ENCODE data around the gene RIMS4.

Gene RIMS4

DNA sequence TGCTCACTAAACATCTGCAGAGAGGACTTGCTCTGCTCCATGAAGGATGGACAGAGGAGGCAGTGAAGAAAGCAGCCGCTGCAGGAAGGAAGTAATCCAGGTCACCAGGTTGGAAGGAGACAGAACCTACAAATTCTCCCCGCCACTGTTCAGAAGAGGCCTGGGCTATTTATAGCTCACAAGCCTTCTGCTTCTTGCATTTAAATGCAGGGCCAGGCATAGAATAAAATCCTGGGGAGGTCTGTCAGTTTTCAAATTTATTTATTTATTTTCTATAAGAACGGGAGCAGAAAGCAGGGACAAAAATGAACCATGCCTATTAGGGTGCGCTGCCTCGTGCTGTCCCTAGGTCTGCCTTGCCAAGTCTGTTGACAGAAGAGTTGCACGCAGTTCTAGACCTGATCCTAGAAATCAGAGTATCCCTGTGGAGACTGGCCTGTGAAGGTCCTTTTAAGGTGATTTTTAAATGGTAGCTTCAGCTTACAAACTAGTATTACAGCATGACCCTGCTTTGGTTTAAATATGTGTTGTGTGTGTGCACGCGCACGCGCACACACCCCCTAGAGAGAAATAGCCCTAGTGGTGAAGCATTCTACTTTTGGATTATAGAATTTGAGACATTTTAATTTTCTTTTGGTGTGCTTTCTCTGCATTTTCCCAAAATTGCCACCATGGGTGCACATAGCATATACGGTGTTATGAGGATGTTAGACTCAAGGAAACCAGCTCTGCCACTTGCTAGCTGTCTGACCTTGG is 19.5 kb downstream of the RIMS4 start:
- no peaks in the 10 kb centered on the region for H3K36me3 Mint-ChIP-seq
- no peak for ATAC-seq
- H3K4me3 Mint-ChIP-seq = no peak overlapping the region
- no peaks in the 10 kb centered on the region for H3K9me3 Mint-ChIP-seq
- no peak overlapping the region for H3K27ac Mint-ChIP-seq
- no peaks in the 10 kb centered on the region for H3K4me1 Mint-ChIP-seq
- peaks cover 47% of the 10 kb centered on the region for H3K27me3 Mint-ChIP-seq

- H3K4me1 Mint-ChIP-seq = no peaks in the 10 kb centered on the region
- H3K36me3 Mint-ChIP-seq = no peaks in the 10 kb centered on the region
- no peak overlapping the region for H3K27ac Mint-ChIP-seq
- no peak for ATAC-seq
- no peak overlapping the region for H3K4me3 Mint-ChIP-seq
- peaks cover 34% of the 10 kb centered on the region for H3K27me3 Mint-ChIP-seq
- no peaks in the 10 kb centered on the region for H3K9me3 Mint-ChIP-seq
Measured at GRCh38 chr20:44788706-44789456, 21.5 kb downstream of the RIMS4 start.

DNA sequence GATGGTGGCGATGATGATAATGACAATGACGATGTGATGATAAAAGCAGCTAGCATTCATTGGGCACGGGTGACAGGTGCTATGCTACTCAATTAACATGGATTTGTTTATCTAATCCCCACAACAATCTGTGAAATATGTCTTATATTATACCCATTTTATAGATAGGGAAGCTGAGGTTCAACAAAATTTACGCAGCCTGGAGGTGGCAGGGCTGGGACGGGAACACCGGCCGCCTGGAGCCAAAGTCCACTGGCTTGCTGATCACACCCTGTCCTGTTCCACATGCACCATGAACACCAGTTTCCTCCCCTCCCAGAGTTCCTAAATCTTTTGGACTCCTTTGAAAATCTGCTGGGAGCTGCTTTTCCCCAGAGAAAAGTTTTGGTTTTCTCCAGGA is 23.0 kb downstream of the RIMS4 start:
- no peaks in the 10 kb centered on the region for H3K4me1 Mint-ChIP-seq
- no peak overlapping the region for H3K4me3 Mint-ChIP-seq
- peaks cover 34% of the 10 kb centered on the region for H3K27me3 Mint-ChIP-seq
- no peak for ATAC-seq
- H3K27ac Mint-ChIP-seq = no peak overlapping the region
- no peaks in the 10 kb centered on the region for H3K36me3 Mint-ChIP-seq
- no peaks in the 10 kb centered on the region for H3K9me3 Mint-ChIP-seq

DNA sequence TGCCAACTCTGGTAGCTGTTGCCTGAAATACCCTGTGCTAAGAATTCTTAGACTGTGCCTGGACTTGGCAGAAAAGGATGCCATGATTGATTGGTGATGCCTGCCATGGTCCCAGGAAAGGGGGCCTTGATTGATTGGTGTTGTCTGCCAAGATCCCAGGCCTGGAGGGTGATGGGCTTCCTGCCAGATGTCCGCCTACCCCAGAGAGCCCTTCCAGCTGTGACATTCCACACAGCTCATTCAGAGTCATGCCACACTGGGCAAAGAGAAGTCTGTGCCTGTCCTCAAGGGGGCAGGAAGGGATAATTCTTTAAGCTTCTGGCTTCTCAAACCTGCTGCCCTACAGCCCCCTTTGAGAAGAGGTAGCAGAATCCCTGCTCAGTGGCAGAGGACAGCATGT is 24.6 kb downstream of the RIMS4 start:
- no peak for ATAC-seq
- no peaks in the 10 kb centered on the region for H3K4me1 Mint-ChIP-seq
- H3K27me3 Mint-ChIP-seq = peaks cover 25% of the 10 kb centered on the region
- H3K27ac Mint-ChIP-seq = no peak overlapping the region
- H3K9me3 Mint-ChIP-seq = no peaks in the 10 kb centered on the region
- H3K4me3 Mint-ChIP-seq = no peak overlapping the region
- no peaks in the 10 kb centered on the region for H3K36me3 Mint-ChIP-seq

- Mint-ChIP-seq H3K36me3 (no peaks in the 10 kb centered on the region), H3K27me3 (peaks cover 15% of the 10 kb centered on the region), H3K27ac (no peak overlapping the region), H3K4me3 (no peak overlapping the region), H3K4me1 (no peaks in the 10 kb centered on the region), H3K9me3 (no peaks in the 10 kb centered on the region)
- no peak for ATAC-seq
Measured at GRCh38 chr20:44784688-44785087, 25.7 kb downstream of the RIMS4 start.

DNA sequence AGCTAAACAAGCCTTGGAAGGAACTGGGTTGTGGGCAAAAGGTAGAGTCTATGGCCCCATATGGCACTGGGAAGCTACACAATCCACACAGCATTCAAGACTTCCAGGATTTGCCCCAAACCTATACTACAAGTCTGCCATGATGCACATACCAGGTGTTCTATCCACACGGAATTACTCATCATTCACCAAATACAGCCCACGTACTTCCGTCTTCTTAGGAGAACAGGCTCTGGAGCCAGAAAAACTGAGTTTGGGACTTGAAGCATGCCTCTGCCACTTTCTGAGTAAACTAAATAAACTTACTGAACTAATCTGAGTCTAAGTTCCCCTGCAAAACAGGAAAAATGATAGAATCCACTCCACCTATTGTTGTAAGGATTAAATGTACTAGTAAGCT is 28.6 kb downstream of the RIMS4 start:
- H3K27ac Mint-ChIP-seq = no peak overlapping the region
- no peak overlapping the region for H3K4me3 Mint-ChIP-seq
- H3K4me1 Mint-ChIP-seq = no peaks in the 10 kb centered on the region
- H3K27me3 Mint-ChIP-seq = peaks cover 9% of the 10 kb centered on the region
- no peaks in the 10 kb centered on the region for H3K9me3 Mint-ChIP-seq
- H3K36me3 Mint-ChIP-seq = no peaks in the 10 kb centered on the region
- ATAC-seq = no peak

DNA sequence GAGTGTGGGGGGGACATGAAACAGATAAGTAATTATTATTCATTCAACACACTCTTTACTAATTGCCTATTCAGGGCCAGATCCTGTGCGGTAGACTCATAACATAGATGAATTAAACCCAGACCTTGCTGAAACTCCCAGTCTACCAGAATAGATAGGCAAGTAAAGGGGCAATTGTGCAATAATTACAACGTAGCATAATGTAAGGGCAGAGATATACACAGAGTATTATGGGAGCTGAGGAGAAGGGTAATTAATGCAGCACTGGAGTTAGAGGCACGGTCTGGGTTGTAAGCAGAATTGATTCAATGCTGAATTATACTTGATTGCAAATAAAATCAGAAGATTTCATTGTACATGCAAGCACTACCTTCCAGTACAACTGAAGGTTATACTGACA is 29.2 kb downstream of the RIMS4 start:
- Mint-ChIP-seq H3K36me3 (no peaks in the 10 kb centered on the region), H3K4me1 (no peaks in the 10 kb centered on the region), H3K4me3 (no peak overlapping the region), H3K27ac (no peak overlapping the region), H3K9me3 (no peaks in the 10 kb centered on the region), H3K27me3 (peaks cover 9% of the 10 kb centered on the region)
- ATAC-seq = no peak

DNA sequence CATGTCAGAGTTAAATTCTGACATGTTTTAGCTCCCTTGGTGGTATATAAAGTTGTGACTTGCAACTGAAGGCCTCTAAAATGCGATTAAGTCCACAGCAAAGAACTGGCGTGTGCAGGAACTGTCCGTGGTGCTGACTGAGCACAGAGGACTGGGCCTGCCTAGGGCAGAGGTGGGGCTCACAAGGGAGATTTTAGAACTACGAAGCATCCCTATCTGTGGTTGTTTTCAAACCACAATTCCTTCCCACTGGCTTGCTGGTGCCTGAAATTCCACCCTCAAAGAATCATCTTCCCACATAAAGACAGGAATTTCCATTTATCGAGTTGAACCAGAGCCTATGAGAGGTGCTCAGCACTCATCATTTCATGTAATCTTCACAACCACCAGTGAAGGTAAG is 30.1 kb downstream of the RIMS4 start:
- H3K4me3 Mint-ChIP-seq = no peak overlapping the region
- H3K27ac Mint-ChIP-seq = no peak overlapping the region
- H3K9me3 Mint-ChIP-seq = no peaks in the 10 kb centered on the region
- ATAC-seq = no peak
- no peaks in the 10 kb centered on the region for H3K4me1 Mint-ChIP-seq
- peaks cover 9% of the 10 kb centered on the region for H3K27me3 Mint-ChIP-seq
- H3K36me3 Mint-ChIP-seq = no peaks in the 10 kb centered on the region

DNA sequence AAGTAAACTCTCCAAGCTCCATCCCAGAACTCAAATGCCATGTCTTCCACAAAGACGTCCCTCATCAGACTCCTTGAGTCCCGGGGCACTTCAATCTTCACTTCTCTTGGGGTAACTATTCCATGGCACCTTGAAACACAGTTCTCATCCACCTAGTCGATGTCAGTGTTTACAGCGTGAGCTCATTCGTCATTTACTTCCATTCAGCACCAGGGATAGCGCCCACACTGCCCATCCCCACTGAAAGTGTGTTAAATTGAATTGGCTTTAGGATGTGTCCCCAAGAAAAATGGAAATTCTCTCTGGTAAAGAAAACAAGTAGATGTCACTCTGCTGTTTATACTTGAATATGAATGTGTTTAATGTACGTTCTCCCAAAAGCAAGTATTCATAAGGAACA is 33.4 kb downstream of the RIMS4 start:
- H3K36me3 Mint-ChIP-seq = no peaks in the 10 kb centered on the region
- no peaks in the 10 kb centered on the region for H3K9me3 Mint-ChIP-seq
- H3K27me3 Mint-ChIP-seq = peaks cover 9% of the 10 kb centered on the region
- H3K4me1 Mint-ChIP-seq = no peaks in the 10 kb centered on the region
- H3K27ac Mint-ChIP-seq = no peak overlapping the region
- no peak overlapping the region for H3K4me3 Mint-ChIP-seq
- no peak for ATAC-seq

DNA sequence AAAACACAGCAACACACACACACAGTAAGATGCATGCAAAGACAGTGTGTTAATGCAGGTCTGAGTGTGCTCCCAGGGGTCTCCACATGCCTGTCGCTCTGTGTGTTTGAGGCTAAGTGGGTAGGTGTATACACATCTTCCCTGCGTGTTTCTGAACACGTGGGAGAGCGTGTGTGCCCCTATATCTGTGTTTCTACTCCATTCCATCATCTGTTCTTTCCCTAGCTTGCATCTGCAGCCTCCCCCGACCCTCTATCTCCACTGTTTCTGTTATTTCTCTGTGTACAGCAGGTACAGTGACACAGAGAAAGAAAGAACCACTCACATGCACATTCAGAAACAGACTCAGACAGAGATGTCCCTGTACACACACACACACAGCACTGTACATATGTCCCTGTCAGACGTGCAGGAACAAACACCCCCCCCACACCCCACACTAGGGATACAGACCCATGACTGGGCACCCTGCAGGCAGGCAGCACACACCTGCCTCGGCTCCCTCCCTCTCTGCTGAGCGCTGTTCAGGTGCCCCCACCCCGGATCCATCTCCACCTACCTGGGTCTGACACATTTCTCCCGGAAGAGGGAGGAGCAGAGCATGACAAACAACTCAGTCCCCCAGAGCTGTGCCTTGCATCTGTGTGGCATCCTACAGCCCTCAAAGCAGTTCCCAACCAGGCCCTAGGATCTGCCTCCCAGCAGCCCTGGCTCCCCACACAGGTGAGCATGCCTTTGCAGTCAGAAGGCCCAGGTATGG is 37.1 kb downstream of the RIMS4 start:
- no peaks in the 10 kb centered on the region for H3K36me3 Mint-ChIP-seq
- H3K4me1 Mint-ChIP-seq = peaks cover 13% of the 10 kb centered on the region
- ATAC-seq = no peak
- no peaks in the 10 kb centered on the region for H3K9me3 Mint-ChIP-seq
- no peak overlapping the region for H3K4me3 Mint-ChIP-seq
- no peak overlapping the region for H3K27ac Mint-ChIP-seq
- H3K27me3 Mint-ChIP-seq = peaks cover 18% of the 10 kb centered on the region

DNA sequence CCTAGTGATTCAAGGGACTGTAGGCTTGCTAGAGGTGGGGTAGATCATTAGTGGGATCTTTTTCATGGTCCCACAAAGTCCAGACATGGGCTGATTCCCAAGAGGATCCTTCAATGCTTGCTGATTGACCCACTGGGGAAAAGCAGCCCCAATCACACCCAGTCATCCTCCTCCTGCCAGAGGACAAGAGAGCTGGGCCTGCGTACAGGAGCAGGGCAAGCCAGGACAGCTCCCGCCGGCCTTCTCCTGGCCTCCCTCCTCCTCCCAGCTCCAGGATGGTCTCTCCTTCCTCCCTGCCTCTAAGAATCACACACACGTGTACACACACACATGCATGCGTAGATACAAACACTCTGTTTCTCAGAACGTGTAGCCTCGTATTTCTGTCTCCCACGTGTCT is 37.7 kb downstream of the RIMS4 start:
- Mint-ChIP-seq H3K27ac (no peak overlapping the region), H3K27me3 (peaks cover 18% of the 10 kb centered on the region), H3K4me1 (peaks cover 13% of the 10 kb centered on the region), H3K9me3 (no peaks in the 10 kb centered on the region), H3K4me3 (no peak overlapping the region), H3K36me3 (no peaks in the 10 kb centered on the region)
- no peak for ATAC-seq

DNA sequence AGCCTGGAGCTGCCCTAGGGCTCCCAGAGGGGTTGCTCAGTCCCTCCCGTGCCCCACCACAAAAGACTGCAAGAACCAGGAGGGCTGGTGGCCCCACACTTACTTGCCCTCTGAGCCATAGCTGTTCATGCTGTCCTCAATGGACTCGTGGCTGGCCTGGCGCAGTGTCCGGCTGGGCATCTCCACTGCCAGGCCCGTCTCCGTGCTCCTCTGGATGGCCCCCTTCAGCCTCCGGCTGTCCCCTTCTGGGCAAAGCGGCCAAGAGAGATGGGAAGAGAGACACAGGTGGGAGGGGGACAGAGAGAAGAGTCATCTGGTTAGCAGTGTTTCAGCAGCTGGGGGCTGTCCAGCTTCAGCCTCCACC is 39.2 kb downstream of the RIMS4 start:
- no peak for ATAC-seq
- peaks cover 13% of the 10 kb centered on the region for H3K4me1 Mint-ChIP-seq
- no peak overlapping the region for H3K27ac Mint-ChIP-seq
- no peaks in the 10 kb centered on the region for H3K9me3 Mint-ChIP-seq
- no peak overlapping the region for H3K4me3 Mint-ChIP-seq
- H3K36me3 Mint-ChIP-seq = no peaks in the 10 kb centered on the region
- peaks cover 12% of the 10 kb centered on the region for H3K27me3 Mint-ChIP-seq

GRCh38 chr20:44770484-44771171 is 39.7 kb downstream of the RIMS4 start:
- H3K9me3 Mint-ChIP-seq = no peaks in the 10 kb centered on the region

DNA sequence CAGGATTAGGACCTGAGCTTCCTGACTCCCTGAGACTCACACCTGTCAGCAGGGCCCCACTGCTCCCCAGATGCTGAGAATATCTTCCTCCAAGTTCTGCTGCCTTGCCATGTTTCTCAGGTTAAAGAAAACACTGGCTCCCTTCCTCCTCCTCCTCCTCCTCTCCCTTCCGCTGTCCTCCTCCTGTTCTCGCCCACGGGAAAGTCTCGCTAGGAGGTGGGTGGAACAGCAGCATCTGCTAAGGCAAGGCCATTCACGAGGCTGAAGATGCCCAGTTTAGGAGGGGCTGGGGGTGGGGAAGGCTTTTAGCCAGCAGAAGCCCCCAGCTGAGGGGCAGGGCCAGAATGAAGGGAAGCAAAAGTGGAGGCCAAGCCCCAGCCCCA is 40.9 kb downstream of the RIMS4 start:
- peaks cover 13% of the 10 kb centered on the region for H3K4me1 Mint-ChIP-seq
- peak overlapping the region; percentile 4 for H3K27ac Mint-ChIP-seq
- no peak for ATAC-seq
- no peaks in the 10 kb centered on the region for H3K9me3 Mint-ChIP-seq
- no peak overlapping the region for H3K4me3 Mint-ChIP-seq
- H3K27me3 Mint-ChIP-seq = peaks cover 9% of the 10 kb centered on the region
- H3K36me3 Mint-ChIP-seq = no peaks in the 10 kb centered on the region

More at GRCh38 chr20:44770484-44771171, 39.7 kb downstream of the RIMS4 start:
- Mint-ChIP-seq H3K36me3 (no peaks in the 10 kb centered on the region), H3K4me3 (no peak overlapping the region), H3K4me1 (peaks cover 13% of the 10 kb centered on the region), H3K27me3 (peaks cover 9% of the 10 kb centered on the region), H3K27ac (no peak overlapping the region)
- ATAC-seq = no peak

- Mint-ChIP-seq H3K9me3 (peaks cover 2% of the 10 kb centered on the region), H3K4me1 (peaks cover 13% of the 10 kb centered on the region), H3K36me3 (no peaks in the 10 kb centered on the region), H3K4me3 (no peak overlapping the region), H3K27ac (peak overlapping the region; percentile 4), H3K27me3 (peaks cover 14% of the 10 kb centered on the region)
- ATAC-seq = peak; percentile 58
Measured at GRCh38 chr20:44768854-44769480, 41.4 kb downstream of the RIMS4 start.
